Mesenchymal stem cell (in vitro differentiated cells and primary cell): Measurements from ENCODE around the gene SLC28A1.

Source experiments
- DNase-seq: peaks from one replicate; pipeline ENCODE4 v3.0.0-alpha.2; 2013
- H2AFZ ChIP-seq: one replicate; pipeline ENCODE4 v1.6.1; 2013; ENCODE audit warnings: low read depth, mild to moderate bottlenecking, control low read depth, inconsistent platforms, low read length, moderate library complexity
- H2AK5ac ChIP-seq: 2 replicates; pipeline ENCODE4 v1.6.1; 2013; ENCODE audit warnings: low read length, moderate library complexity, mild to moderate bottlenecking, inconsistent platforms; ENCODE audit not compliant: severe bottlenecking
- H2BK120ac ChIP-seq: one replicate; pipeline ENCODE4 v1.6.1; 2013; ENCODE audit warnings: low read depth, mild to moderate bottlenecking, inconsistent platforms, low read length, moderate library complexity
- H2BK12ac ChIP-seq, 2 experiments: one replicate each; pipeline ENCODE4 v1.6.1; 2013; ENCODE audit warnings: inconsistent platforms in 2 of 2, low read length in 2 of 2, mild to moderate bottlenecking in 2 of 2, moderate library complexity in 2 of 2, control low read depth in 1 of 2
- H2BK15ac ChIP-seq: one replicate; pipeline ENCODE4 v1.6.1; 2013; ENCODE audit warnings: mild to moderate bottlenecking, low read depth, inconsistent platforms; ENCODE audit not compliant: poor library complexity, severe bottlenecking
- H2BK5ac ChIP-seq: 2 replicates; pipeline ENCODE4 v1.6.1; 2013; ENCODE audit warnings: low read depth, mild to moderate bottlenecking, low read length, control low read depth, inconsistent platforms; ENCODE audit not compliant: poor library complexity, severe bottlenecking
- H3K14ac ChIP-seq, 2 experiments: one replicate each; pipeline ENCODE4 v1.6.1; 2013; ENCODE audit warnings: inconsistent platforms in 2 of 2, low read length in 2 of 2, control low read depth in 1 of 2, mild to moderate bottlenecking in 1 of 2, moderate library complexity in 1 of 2
- H3K18ac ChIP-seq, 2 experiments: one replicate each; pipeline ENCODE4 v1.6.1; 2013; ENCODE audit warnings: inconsistent platforms in 2 of 2, low read length in 2 of 2, control low read depth in 1 of 2, low read depth in 1 of 2, mild to moderate bottlenecking in 1 of 2
- H3K23ac ChIP-seq, 2 experiments: one replicate each; pipeline ENCODE4 v1.6.1; 2013; ENCODE audit warnings: inconsistent platforms in 2 of 2, low read length in 2 of 2, mild to moderate bottlenecking in 2 of 2, moderate library complexity in 2 of 2, control low read depth in 1 of 2
- H3K27ac ChIP-seq: 2 replicates; pipeline ENCODE4 v1.5.1; 2013; ENCODE audit warnings: mild to moderate bottlenecking, moderate library complexity, low read length, control low read depth, inconsistent platforms; ENCODE audit not compliant: poor library complexity, severe bottlenecking
- H3K27me3 ChIP-seq, 2 experiments: 2 replicates each; pipeline versions ENCODE4 v1.6.1 to v1.7.0; 2013; ENCODE audit warnings: low read length in 2 of 2, mild to moderate bottlenecking in 2 of 2, moderate library complexity in 2 of 2, control low read depth in 1 of 2, inconsistent platforms in 1 of 2; ENCODE audit not compliant: control insufficient read depth in 1 of 2, insufficient read depth in 1 of 2
- H3K36me3 ChIP-seq, 2 experiments: 2 replicates each; pipeline versions ENCODE4 v1.6.1 to v1.7.0; 2013; ENCODE audit warnings: low read length in 2 of 2, control low read depth in 1 of 2, inconsistent platforms in 1 of 2, low read depth in 1 of 2, mild to moderate bottlenecking in 1 of 2; ENCODE audit not compliant: insufficient read depth in 2 of 2, control insufficient read depth in 1 of 2
- H3K4ac ChIP-seq, 2 experiments: one replicate each; pipeline ENCODE4 v1.6.1; 2013; ENCODE audit warnings: inconsistent platforms in 2 of 2, low read length in 2 of 2, mild to moderate bottlenecking in 2 of 2, moderate library complexity in 2 of 2, control low read depth in 1 of 2, low read depth in 1 of 2
- H3K4me1 ChIP-seq: 2 replicates; pipeline ENCODE4 v1.6.1; 2013; ENCODE audit warnings: low read depth, low read length, control low read depth; ENCODE audit not compliant: control insufficient read depth, insufficient read depth
- H3K4me2 ChIP-seq: 2 replicates; pipeline ENCODE4 v1.6.1; 2013; ENCODE audit warnings: low read length, mild to moderate bottlenecking, inconsistent platforms; ENCODE audit not compliant: poor library complexity, severe bottlenecking
- H3K4me3 ChIP-seq, 2 experiments: 2 replicates each; pipeline versions ENCODE4 v1.5.1 to v1.7.0; 2013; ENCODE audit warnings: low read length in 2 of 2, mild to moderate bottlenecking in 2 of 2, control low read depth in 1 of 2, low read depth in 1 of 2; ENCODE audit not compliant: insufficient read depth in 1 of 2
- H3K79me1 ChIP-seq: replicated peaks from 2 replicates; pipeline ENCODE4 v1.6.1; 2013; ENCODE audit warnings: mild to moderate bottlenecking, control low read depth, low read length, inconsistent platforms; ENCODE audit not compliant: poor library complexity, severe bottlenecking
- H3K9ac ChIP-seq: 2 replicates; pipeline ENCODE4 v1.7.0; 2013; ENCODE audit warnings: mild to moderate bottlenecking, low read length, moderate library complexity
- H3K9me3 ChIP-seq: 2 replicates; pipeline ENCODE4 v1.7.0; 2013; ENCODE audit warnings: mild to moderate bottlenecking, low read length; ENCODE audit not compliant: control insufficient read depth
- H4K8ac ChIP-seq: one replicate; pipeline ENCODE4 v1.6.1; 2013; ENCODE audit warnings: inconsistent platforms, mild to moderate bottlenecking, low read length, moderate library complexity
- H4K91ac ChIP-seq: one replicate; pipeline ENCODE4 v1.6.1; 2013; ENCODE audit warnings: mild to moderate bottlenecking, low read length, inconsistent platforms
- WGBS: methylation state at CpG from one replicate; pipeline ENCODE4 v1.1.7; 2013; ENCODE audit warnings: mixed read lengths; 5-methylcytosine and 5-hydroxymethylcytosine counted together

SLC28A1 gene

GRCh38 chr15:84871428-84871985 lies 13.0 kb upstream of the SLC28A1 start:
- no peak overlapping the region for H4K8ac ChIP-seq
- no peak overlapping the region for H2BK12ac ChIP-seq
- no peak overlapping the region for H3K9ac ChIP-seq
- H3K9me3 ChIP-seq, result no peaks in the 10 kb centered on the region
- no peak overlapping the region for H2BK15ac ChIP-seq
- H3K4me1 ChIP-seq, result no peaks in the 10 kb centered on the region
- no peak overlapping the region for H3K27ac ChIP-seq
- H3K79me1 ChIP-seq, result no peaks in the 10 kb centered on the region
- DNase-seq, result no peak
- H2AK5ac ChIP-seq, result no peak overlapping the region
- H3K36me3 ChIP-seq, result peaks cover 0 to 5% of the 10 kb centered on the region in 2 experiments
- no peak overlapping the region for H3K4ac ChIP-seq
- no peak overlapping the region for H2AFZ ChIP-seq
- no peak overlapping the region for H3K18ac ChIP-seq
- no peak overlapping the region for H3K4me2 ChIP-seq
- H3K14ac ChIP-seq, result no peak overlapping the region
- peaks cover 3 to 13% of the 10 kb centered on the region in 2 experiments for H3K27me3 ChIP-seq
- H3K4me3 ChIP-seq, result no peak overlapping the region
- WGBS, result 96% methylated on average over 9 of the region's 9 CpGs
- no peak overlapping the region for H3K23ac ChIP-seq
- H4K91ac ChIP-seq, result no peak overlapping the region
- no peak overlapping the region for H2BK120ac ChIP-seq
- no peak overlapping the region for H2BK5ac ChIP-seq

GRCh38 chr15:84872009-84872910 lies 12.2 kb upstream of the SLC28A1 start:
- H3K9me3 ChIP-seq, result no peaks in the 10 kb centered on the region
- 87% methylated on average over 16 of the region's 17 CpGs for WGBS
- H3K4me1 ChIP-seq, result no peaks in the 10 kb centered on the region
- H2BK5ac ChIP-seq, result no peak overlapping the region
- no peak overlapping the region for H3K23ac ChIP-seq
- no peak overlapping the region for H4K8ac ChIP-seq
- no peak overlapping the region for H3K9ac ChIP-seq
- H3K18ac ChIP-seq, result no peak overlapping the region
- no peak overlapping the region for H3K27ac ChIP-seq
- H3K14ac ChIP-seq, result no peak overlapping the region
- H3K4ac ChIP-seq, result no peak overlapping the region
- H2AFZ ChIP-seq, result no peak overlapping the region
- no peak overlapping the region for H2BK15ac ChIP-seq
- no peak overlapping the region for H2BK12ac ChIP-seq
- H3K36me3 ChIP-seq, result peaks cover 0 to 5% of the 10 kb centered on the region in 2 experiments
- H3K27me3 ChIP-seq, result peaks cover 3 to 11% of the 10 kb centered on the region in 2 experiments
- H3K4me3 ChIP-seq, result no peak overlapping the region
- DNase-seq, result no peak
- no peaks in the 10 kb centered on the region for H3K79me1 ChIP-seq
- no peak overlapping the region for H2AK5ac ChIP-seq
- no peak overlapping the region for H3K4me2 ChIP-seq
- no peak overlapping the region for H4K91ac ChIP-seq
- H2BK120ac ChIP-seq, result no peak overlapping the region

GRCh38 chr15:84873997-84874396 lies 10.5 kb upstream of the SLC28A1 start:
- no peak overlapping the region for H3K14ac ChIP-seq
- 92% methylated on average over 5 of the region's 7 CpGs for WGBS
- no peak overlapping the region for H2BK5ac ChIP-seq
- H3K36me3 ChIP-seq, result peaks cover 0 to under 1% of the 10 kb centered on the region in 2 experiments
- no peaks in the 10 kb centered on the region for H3K4me1 ChIP-seq
- no peak overlapping the region for H3K9ac ChIP-seq
- H4K8ac ChIP-seq, result no peak overlapping the region
- no peaks in the 10 kb centered on the region for H3K9me3 ChIP-seq
- H2AFZ ChIP-seq, result no peak overlapping the region
- no peak overlapping the region for H2BK15ac ChIP-seq
- no peak overlapping the region for H3K4me3 ChIP-seq
- H4K91ac ChIP-seq, result no peak overlapping the region
- H2BK120ac ChIP-seq, result no peak overlapping the region
- no peak overlapping the region for H3K4ac ChIP-seq
- H3K79me1 ChIP-seq, result no peaks in the 10 kb centered on the region
- peaks cover 3 to 11% of the 10 kb centered on the region in 2 experiments for H3K27me3 ChIP-seq
- H3K23ac ChIP-seq, result no peak overlapping the region
- H3K27ac ChIP-seq, result no peak overlapping the region
- H3K18ac ChIP-seq, result no peak overlapping the region
- H2AK5ac ChIP-seq, result no peak overlapping the region
- no peak overlapping the region for H2BK12ac ChIP-seq
- H3K4me2 ChIP-seq, result no peak overlapping the region
- DNase-seq, result no peak

- H4K8ac ChIP-seq, result no peak overlapping the region
- H3K79me1 ChIP-seq, result no peaks in the 10 kb centered on the region
- H3K4me2 ChIP-seq, result no peak overlapping the region
- no peaks in the 10 kb centered on the region for H3K36me3 ChIP-seq
- H4K91ac ChIP-seq, result no peak overlapping the region
- no peak overlapping the region for H3K23ac ChIP-seq
- H2BK120ac ChIP-seq, result no peak overlapping the region
- H2AK5ac ChIP-seq, result no peak overlapping the region
- H2BK15ac ChIP-seq, result no peak overlapping the region
- no peak overlapping the region for H2AFZ ChIP-seq
- H3K27ac ChIP-seq, result no peak overlapping the region
- H2BK12ac ChIP-seq, result no peak overlapping the region
- no peak for DNase-seq
- H2BK5ac ChIP-seq, result no peak overlapping the region
- H3K27me3 ChIP-seq, result peaks cover under 1 to 3% of the 10 kb centered on the region in 2 experiments
- no peak overlapping the region for H3K4ac ChIP-seq
- H3K4me3 ChIP-seq, result no peak overlapping the region
- no peaks in the 10 kb centered on the region for H3K4me1 ChIP-seq
- H3K18ac ChIP-seq, result no peak overlapping the region
- no peak overlapping the region for H3K9ac ChIP-seq
- WGBS, result 94% methylated on average over 5 of the region's 5 CpGs
- no peak overlapping the region for H3K14ac ChIP-seq
- no peaks in the 10 kb centered on the region for H3K9me3 ChIP-seq
Observed at GRCh38 chr15:84874981-84875699, 9.3 kb upstream of the SLC28A1 start.
